Measurements from ENCODE around the gene CNTNAP5.

DNA sequence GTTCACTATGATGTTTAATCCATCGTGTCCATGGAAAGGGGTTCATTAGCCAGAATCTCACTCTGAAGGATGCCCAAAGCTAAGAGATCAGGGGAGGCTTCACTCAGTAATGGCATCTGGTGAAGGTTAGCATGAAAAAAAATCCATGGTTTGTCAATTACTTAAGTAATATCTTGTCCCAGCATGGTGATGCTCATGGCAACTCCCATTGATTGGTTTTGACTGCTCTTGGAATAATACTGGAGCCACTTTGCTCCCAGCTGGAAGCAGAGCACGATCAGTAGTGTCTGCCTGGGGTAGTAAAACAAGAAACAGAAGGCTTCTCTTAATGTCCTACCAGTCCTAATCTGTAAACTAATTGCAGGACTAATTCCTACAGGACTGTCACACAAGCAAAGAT, 799.4 kb downstream of the CNTNAP5 start:
- TF ChIP-seq BHLHE40 (IDR thresholded peaks at IDR 0.05; ENCODE audit: borderline replicate concordance), result no peak
- no peak for TF ChIP-seq ELF4 (IDR thresholded peaks at IDR 0.05)

Data from HEK293T (cell line).